Activated CD8-positive, alpha-beta memory T cell treated with anti-CD3 and anti-CD28 coated beads, Interleukin-2, amount 50 U/mL, for 1 hour (primary cell): Measurements from ENCODE around the gene COX6A1.
"Not testable (repeated sequence)": the region's sequence is repeated elsewhere in the genome, so short reads cannot be mapped to it uniquely, and the experiment has no call there.

ENCODE experiments used
- DNase-seq: peaks from one replicate; pipeline ENCODE4 v3.0.0-alpha.2; 2020; ENCODE audit errors: extremely low read depth

COX6A1 gene

GRCh38 chr12:120467439-120467838 lies 29.5 kb downstream of the COX6A1 start:
- no peak for DNase-seq

GRCh38 chr12:120468325-120468820 lies 30.5 kb downstream of the COX6A1 start:
- DNase-seq, result no peak

- no peak for DNase-seq
Measured at GRCh38 chr12:120468821-120469449, 31.0 kb downstream of the COX6A1 start.

DNA sequence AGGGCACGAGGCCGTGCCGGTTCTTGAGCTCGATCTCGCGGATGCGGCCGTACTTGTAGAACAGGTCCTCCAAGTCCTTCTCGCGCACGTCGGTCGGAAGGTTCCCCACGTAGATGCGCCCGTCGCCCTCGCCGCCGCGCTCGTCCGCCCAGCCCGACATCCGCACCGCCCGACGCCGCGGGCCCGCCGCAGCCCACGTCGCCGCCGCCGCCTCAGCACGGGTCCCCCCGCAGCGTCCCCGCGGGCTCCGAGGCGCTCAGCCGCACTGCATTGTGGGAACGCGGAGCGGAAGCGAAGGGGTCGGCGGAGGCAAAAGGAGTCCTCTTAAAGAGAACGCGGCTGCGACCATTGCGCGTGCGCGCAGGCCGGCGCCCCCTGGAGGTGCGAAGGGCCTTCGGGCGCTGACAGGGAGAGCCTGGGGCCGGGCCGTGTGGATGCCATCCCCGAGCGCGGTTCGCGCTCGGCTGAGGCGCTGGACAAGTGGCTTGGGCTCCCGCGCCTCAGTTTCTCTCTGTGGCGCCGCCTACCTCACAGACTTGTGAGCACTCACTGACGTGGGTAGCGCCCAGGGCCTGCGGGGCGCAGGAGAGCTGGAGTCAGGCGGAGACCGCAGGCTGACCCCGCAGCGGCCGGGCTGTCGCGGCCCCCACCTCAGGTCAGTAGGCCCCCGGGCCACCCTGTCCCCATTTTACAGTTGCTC lies 31.7 kb downstream of the COX6A1 start, which contains the start of gene SRSF9:
TSS of gene SRSF9 (minus strand) at position 299 of the 700 bp plus-strand sequence. CDS start at position 160, 139 bp downstream.
- DNase-seq, result peak; percentile 82

DNA sequence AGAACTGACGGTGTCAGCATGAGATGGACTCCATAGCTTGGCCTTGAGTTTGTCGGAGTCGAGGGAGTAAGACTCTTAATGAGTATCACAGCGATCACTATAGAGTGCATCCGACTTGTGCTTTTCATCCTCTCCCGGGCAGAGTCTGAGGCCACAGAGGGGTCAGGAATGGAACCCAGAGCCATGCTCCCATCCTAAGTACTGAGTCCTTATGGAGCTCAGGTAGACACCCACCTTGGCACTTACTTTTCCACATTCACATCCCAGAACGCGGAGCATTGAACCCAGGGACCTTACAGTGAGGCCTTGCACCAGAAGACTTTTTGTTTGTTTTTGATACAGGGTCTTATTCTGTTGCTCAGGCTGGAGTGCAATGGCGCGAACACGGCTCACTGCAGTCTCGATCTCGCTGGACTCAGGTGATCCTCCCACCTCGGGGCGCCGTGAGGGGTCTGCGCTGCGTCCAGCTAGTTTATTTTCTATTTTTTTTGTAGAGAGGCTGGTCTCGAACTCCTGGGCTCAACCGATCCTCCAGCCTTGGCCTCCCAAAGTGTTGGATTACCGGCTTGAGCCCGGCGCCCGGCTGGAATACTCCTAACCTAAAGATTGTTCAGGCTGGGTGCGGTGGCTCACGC lies 32.4 kb downstream of the COX6A1 start:
- DNase-seq, result no peak

DNA sequence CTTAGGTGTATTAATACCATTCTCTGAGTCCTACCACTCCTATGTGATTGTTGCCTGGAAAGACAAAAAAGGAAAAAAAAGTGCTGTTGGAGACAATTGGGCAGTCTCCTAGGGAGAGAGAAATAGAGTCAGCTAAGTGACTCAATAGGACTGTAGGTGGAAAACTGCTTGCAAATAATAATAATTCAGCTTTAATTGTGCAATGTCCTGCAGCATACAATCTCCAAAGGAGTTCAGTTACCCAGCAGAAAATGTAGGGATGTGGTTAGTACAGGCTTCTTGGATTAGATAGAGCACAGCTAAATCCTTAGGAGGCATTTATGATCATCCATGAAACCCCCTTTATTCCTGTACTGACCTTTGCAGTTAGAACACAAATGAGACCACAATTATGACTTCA lies 34.6 kb downstream of the COX6A1 start:
- DNase-seq, result no peak

DNA sequence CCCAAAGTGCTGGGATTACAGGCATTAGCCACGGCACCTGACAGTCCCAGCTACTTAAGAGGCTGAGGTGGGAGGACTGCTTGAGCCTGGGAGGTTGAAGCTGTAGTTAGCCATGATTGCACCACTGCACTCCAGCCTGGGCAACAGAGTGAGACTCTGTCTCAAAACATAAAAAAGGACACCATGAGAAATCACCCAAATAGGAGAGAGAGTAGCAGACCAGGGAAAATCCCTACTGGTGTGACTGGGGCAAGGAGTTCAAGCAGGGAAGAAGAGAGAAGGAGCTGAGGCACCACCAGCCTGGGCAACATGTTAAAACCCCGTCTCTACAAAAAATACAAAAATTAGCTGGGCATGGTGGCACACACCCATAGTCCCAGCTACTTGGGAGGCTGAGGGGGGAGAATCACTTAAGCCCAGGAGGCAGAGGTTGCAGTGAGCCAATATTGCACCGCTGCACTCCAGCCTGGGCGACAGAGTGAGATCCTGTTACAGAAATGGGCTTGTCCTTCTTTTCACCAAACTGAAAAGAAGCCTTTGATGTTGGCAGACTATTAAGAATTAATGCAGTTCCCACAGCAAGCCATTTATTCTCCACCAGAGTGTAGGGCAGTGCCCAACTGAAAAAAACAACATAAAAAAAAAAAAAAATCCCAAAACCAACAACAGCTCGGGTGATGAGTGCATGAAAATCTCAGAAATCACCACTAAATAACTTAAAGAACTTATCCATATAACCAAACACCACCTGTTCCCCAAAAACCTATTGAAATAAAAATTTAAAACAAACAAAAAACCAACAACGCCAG lies 36.1 kb downstream of the COX6A1 start:
- no peak for DNase-seq

- no peak for DNase-seq
Measured at GRCh38 chr12:120474616-120474960, 36.7 kb downstream of the COX6A1 start.

GRCh38 chr12:120475643-120476042 lies 37.7 kb downstream of the COX6A1 start:
- no peak for DNase-seq

DNA sequence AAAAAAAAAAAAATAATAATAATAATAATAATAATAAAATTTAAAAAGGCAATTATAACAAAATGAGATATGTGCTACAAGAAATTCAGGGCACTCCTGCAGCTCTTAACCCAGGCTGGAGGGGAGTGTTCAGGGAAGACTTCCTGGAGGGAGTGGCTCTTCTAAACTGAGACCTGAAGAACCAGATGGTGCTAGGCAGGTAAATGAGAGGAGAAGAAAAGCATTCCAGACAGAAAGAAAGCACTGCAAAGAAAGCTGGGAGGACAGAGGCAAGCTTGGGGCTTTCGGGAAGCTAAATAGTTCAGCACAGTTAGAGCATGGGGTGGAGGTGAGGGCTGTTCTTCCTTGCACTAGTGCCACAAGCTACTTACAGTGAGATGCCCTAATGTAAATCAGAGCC lies 41.5 kb downstream of the COX6A1 start:
- no peak for DNase-seq

DNA sequence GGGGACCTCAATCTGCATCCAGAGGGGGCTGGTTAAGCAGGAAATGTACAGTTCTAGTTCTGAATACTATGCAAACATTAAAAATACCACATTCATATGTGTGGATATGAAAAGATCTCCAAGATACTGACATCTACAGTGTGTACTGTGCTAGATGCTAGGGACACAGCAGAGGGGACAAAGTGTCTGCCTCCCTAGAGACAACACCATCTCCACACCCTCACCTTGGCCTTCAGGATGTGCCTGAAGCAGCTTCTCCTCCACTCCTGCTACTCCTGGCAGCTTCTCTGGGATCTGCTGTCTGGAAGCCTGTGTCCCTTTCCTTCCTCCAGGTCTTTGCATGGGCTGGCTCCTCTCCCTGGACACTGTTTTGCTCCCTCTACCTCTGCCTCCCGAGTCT lies 42.3 kb downstream of the COX6A1 start:
- no peak for DNase-seq

DNA sequence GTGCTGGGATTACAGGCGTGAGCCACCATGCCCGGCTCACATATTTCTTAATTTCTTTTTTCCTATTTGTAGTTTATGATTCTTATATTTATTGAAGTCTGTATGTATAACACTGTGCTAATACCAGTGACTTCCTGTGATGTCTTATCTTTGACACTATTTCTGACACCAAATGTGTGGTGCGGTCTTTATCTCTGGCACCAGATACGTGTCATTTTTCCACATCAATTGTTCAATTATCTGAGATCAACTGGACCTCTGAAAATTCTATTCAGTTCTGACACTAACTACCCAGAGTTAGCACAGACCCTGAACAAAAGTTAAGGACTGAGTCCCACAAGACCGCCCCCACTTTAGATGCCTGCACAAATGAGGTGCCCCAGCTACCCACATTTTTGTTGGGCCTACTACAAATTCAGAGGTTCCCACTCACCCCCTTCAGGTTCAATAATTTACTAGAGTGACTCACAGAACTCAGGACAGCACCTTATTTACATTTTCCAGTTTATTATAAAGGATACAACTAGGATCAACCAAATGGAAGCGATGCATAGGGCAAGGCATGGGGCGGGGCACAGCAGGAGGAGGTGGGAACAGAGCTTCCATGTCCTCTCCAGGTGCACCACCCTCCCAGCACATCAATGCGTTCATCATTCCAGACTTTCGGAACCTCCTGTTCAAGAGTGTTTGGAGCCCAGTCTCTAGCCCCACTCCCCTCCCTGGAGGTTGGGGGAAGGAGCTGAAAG lies 43.3 kb downstream of the COX6A1 start:
- no peak for DNase-seq

- no peak for DNase-seq
Measured at GRCh38 chr12:120483621-120484020, 45.7 kb downstream of the COX6A1 start.

DNA sequence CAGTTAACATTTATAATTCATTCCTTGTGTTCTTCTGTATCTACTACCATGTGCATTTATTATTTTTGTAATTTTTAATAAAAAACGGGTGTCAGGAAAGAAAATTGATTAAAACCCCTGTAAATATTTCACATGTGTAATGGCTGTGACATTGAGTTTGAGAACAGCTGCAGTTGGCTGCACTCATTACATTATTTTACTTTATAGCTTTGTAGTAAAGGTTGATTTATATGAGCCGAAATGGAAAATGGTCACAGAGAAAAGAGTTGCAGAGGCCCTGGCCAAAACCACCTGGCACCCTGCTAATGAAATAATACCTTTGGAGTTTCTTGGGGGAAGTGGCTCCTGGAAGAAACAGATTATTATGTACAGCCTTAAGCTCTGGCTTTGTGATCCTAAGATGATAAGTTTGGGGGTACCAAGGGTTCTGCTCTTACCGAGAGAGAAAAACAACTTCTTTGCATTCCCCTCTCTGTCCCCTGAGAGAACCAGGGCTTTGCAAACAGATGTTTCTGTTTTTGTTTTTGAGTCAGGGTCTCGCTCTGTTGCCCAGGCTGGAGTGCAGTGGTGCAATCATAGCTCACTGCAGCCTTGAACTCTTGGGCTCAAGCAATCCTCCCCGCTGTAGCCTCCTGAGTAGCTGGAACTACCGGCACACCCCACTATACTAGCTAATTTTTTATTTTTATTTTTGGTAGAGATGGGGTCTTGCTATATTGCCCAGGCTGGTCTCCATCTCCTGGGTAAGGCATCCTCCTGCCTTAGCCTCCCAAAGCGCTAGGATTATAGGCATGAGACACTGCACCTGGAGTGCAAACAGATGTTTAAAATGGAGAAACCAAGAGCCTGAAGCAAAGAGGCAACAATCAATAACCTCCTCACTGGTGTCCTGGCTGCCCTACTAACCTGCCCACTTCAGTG lies 48.3 kb downstream of the COX6A1 start:
- DNase-seq, result no peak

GRCh38 chr12:120487552-120487951 lies 49.6 kb downstream of the COX6A1 start:
- DNase-seq, result not testable (repeated sequence)

DNA sequence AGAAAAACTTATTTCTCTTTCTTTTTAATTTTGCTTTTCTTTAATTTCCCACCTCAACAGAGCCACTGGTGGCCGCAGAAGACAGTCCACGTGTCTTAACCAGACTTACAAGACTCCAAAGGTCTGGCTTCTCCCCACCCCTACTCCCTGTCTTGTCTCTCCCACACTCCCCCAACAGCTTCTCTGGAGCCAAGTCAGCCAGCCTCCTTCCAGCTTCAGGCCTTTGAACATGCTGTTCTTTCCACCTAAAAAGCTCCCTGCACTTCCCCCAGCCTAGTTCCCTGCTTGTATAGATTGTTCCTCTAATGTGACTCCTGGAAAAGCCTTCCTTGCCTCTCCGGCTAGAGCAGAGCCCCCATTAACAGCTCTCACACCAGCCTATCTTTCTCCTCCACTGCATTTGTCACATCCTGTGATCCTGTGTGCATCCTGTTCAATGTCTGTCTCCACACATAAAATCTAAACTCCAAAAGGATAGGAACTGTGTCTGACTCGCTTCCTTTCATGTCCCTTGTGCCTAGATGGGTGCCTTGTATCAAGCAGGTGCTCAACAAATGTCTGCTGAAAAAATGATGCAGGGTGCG lies 50.2 kb downstream of the COX6A1 start:
- no peak for DNase-seq

- no peak for DNase-seq
Measured at GRCh38 chr12:120489018-120489417, 51.1 kb downstream of the COX6A1 start.

DNA sequence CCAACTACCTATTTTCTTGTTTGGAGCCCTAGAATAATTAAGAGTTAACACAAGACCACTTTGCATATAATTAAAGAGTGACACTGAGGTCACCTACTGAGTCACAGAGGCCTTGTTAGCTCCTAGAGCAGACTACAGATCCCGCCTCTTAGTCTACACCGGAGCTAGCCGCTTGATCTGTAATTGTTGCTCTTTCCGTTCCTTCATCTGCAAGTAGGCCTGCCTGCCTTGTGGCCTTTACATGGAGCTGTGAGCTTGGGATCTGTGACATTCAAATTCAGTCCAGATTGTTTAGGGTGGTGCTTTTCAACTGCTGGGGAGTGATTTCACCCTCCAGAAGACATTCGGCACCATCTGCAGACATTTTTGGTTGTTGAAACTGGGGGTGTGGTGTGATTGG lies 52.4 kb downstream of the COX6A1 start:
- DNase-seq, result no peak
